Breast epithelium (tissue), 4 donors: ENCODE results near the gene KCNC1. TPM values are rescaled to one million over a fixed set of nuclear protein-coding genes. Genes with fewer than 3 reads are reported as not detected.

Source experiments
- DNase-seq, 2 donors: peaks; one replicate each; pipeline ENCODE4 v3.0.0-alpha.2; 2019; ENCODE audit warnings: low spot score in 2 of 2
- H3K27ac ChIP-seq, 2 donors: fragments of 200-600 bp; sonication (generic) in 1 of 2; one replicate each; pipeline ENCODE4 v1.5.1; 2016 to 2019; ENCODE audit warnings: mild to moderate bottlenecking in 1 of 2
- H3K27me3 ChIP-seq, 2 donors: fragments of 200-600 bp; sonication (generic) in 1 of 2; one replicate each; pipeline versions ENCODE4 v1.5.1 to v1.6.0; 2017 to 2019; ENCODE audit warnings: control low read depth in 1 of 2, mild to moderate bottlenecking in 1 of 2
- H3K36me3 ChIP-seq: fragments of 200-600 bp; one replicate; pipeline ENCODE4 v1.5.1; 2019
- H3K4me1 ChIP-seq, 2 donors: fragments of 200-600 bp; sonication (generic); one replicate each; pipeline ENCODE4 v1.5.1; 2016 to 2019; ENCODE audit warnings: control low read depth in 1 of 2
- H3K4me3 ChIP-seq, 3 donors: fragments of 200-600 bp; sonication (generic); 1 replicate in 2 of 3; 2 replicates in 1 of 3; pipeline ENCODE4 v1.5.1; 2016 to 2019; ENCODE audit warnings: mild to moderate bottlenecking in 3 of 3, moderate library complexity in 2 of 3
- H3K9me3 ChIP-seq, 2 donors: fragments of 200-600 bp; sonication (generic) in 1 of 2; one replicate each; pipeline ENCODE4 v1.5.1; 2016 to 2019; ENCODE audit warnings: control low read depth in 1 of 2
- POLR2A ChIP-seq: fragments of 450-650 bp; IDR thresholded peaks from one replicate; pipeline ENCODE4 v1.6.1; 2016; ENCODE audit warnings: antibody characterized with exemption, mild to moderate bottlenecking, moderate library complexity
- POLR2AphosphoS5 ChIP-seq, 3 donors: sonication (generic); formaldehyde crosslinking; IDR thresholded peaks; one replicate each; pipeline ENCODE4 v1.6.1; 2017; ENCODE audit warnings: antibody characterized with exemption in 3 of 3
- intact Hi-C: fragments of 100-400 bp; cut with DNase I; formaldehyde crosslinking; loops from one replicate; pipeline ENCODE4 v1.15.1; 2023; ENCODE audit warnings: low total_unique reads
- total RNA-seq, 3 donors: library from RNA; depleted of rRNA; stranded (reverse); fragments of >200 nt; gene quantifications; one replicate each; pipeline ENCODE4 v1.1.0, GENCODE V29; 2016
- TF ChIP-seq, protein P1 (sequence below), 3 donors: fragments of 450-650 bp; IDR thresholded peaks; one replicate each; pipeline ENCODE4 v1.5.1; 2016 to 2017; ENCODE audit warnings: antibody characterized with exemption in 3 of 3, mild to moderate bottlenecking in 3 of 3, moderate library complexity in 3 of 3

Gene KCNC1
- total RNA-seq, result under 1 TPM in 1 of 3 donors, not detected in 2; 0.15 TPM

DNA sequence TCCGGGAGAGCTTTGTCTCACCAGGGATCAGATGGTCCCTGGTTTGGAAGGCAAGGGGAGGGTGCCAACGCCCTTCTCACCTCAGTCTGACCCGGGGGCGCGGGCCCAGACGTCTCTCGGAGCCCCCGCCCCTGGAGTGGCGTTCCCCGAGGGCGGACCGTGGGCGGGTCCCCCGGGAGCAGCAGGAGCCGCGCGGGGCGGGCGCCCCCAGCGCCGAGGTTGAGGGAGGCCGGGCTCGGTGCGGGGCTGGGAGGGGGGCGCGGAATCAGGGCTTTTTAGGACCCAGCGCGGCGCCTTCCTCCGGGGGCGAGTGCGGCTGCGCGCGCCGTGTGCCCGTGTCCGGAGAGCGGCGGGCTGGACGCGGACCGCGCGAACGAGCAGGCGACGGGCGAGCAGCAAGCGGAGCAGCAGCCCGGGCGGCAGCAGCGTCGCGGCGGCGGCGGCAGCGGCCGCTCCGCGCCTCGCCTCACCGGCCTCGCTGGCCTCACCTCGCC, at the start of gene KCNC1:
Gene KCNC1, plus strand, starts transcription at position 364 of the 494 bp plus-strand sequence. CDS start 1,222 bp downstream, outside the sequence.
- no peaks in the 10 kb centered on the region for H3K4me1 ChIP-seq
- peak in 1 of 2 donors; percentile 50 for DNase-seq
- intact Hi-C loops, result loop anchor here (5.0 kb wide), 1 partner anchor 243 kb away; no protein-coding TSS in a partner anchor
- H3K27me3 ChIP-seq, result peaks cover 10 to 43% of the 10 kb centered on the region in 2 donors
- TF ChIP-seq, protein P1, sequence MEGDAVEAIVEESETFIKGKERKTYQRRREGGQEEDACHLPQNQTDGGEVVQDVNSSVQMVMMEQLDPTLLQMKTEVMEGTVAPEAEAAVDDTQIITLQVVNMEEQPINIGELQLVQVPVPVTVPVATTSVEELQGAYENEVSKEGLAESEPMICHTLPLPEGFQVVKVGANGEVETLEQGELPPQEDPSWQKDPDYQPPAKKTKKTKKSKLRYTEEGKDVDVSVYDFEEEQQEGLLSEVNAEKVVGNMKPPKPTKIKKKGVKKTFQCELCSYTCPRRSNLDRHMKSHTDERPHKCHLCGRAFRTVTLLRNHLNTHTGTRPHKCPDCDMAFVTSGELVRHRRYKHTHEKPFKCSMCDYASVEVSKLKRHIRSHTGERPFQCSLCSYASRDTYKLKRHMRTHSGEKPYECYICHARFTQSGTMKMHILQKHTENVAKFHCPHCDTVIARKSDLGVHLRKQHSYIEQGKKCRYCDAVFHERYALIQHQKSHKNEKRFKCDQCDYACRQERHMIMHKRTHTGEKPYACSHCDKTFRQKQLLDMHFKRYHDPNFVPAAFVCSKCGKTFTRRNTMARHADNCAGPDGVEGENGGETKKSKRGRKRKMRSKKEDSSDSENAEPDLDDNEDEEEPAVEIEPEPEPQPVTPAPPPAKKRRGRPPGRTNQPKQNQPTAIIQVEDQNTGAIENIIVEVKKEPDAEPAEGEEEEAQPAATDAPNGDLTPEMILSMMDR (IDR thresholded peaks at IDR 0.05), result no peak
- TF ChIP-seq POLR2A (no peak), POLR2AphosphoS5 (IDR thresholded peaks at IDR 0.05) (no peak)
- H3K27ac ChIP-seq, result no peak within 1 kb of the TSS
- H3K4me3 ChIP-seq, result peak within 1 kb of the TSS; percentile 23 to 66 (median 43)
- H3K36me3 ChIP-seq, result no peaks in the 10 kb centered on the region
- no peaks in the 10 kb centered on the region for H3K9me3 ChIP-seq

DNA sequence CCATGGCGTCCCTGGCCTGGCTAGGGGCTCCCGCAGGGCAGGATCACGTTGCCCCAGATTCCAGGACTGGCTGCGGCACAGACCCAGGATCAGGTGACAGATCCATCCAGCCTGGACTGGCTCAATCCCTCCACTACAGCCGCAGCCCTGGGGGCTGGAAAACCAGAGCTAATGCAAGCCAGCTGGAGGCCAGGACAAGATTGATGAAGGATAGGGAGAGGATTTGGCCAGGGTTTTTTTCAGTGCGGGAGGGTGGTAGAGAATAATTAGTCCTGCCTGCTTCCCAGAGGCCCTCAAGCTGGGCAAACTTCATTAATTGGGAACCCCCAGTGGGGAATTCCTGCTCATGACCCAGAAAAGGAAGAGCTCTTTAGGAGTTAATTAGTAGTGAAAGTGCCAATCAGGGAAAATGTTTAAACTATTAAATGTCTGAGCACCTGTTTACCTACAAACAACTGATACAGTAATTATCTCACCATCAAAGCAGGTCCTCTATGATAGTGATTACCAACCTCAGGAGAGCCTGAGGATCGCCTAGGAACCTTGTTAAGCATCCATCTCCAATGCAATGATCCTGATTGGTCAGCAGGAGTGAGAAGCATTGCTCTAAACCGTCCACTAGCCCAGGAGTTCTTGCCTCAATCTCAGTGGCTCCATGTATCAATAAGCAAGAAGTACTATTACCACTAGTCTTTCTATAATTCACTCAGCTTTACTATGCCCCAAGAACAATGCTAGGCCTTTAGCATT, 48.2 kb upstream of the KCNC1 start:
- TF ChIP-seq, protein P1 (IDR thresholded peaks at IDR 0.05), result no peak
- TF ChIP-seq POLR2AphosphoS5 (IDR thresholded peaks at IDR 0.05) (no peak), POLR2A (no peak)
- no peaks in the 10 kb centered on the region for H3K9me3 ChIP-seq
- no peak for DNase-seq
- H3K4me1 ChIP-seq, result no peaks in the 10 kb centered on the region
- H3K4me3 ChIP-seq, result no peak overlapping the region
- no peak overlapping the region for H3K27ac ChIP-seq
- H3K27me3 ChIP-seq, result peaks cover 0 to 5% of the 10 kb centered on the region in 2 donors
- intact Hi-C loops, result no loop called here
- H3K36me3 ChIP-seq, result no peaks in the 10 kb centered on the region

DNA sequence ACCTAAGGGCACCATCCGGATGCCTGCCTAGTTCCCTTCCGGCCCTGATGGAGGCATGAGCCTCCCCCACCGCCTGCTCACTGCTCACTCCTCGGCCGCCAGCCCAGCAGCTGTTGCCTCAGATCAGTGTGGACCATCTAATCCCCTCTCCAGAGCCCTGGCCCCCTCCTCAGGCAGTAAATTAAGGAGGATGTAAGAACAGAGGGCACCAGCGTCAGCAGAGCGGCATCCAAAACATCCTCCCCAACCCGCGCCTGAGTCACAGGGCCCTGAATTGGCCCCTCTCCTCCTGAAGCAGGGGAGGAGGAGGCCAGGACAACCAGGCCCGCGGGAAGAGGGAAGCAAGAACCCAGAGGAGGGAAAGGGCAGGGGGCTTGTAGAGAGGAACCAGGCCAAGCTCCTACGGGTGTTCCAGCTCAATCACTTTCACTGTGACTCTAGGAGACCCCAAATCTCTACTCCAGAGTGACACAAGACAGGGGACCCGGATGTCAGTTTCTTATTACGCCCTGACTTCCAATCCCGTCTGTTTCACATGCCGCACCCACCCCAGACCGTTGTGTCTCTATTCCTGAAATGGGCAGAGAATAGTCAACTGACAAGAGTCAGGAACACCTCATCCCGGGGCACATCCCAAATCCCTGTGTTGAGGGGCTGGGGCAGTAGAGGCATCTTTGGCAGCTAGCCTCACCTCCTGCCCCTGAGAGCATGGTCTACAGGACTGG, 46.5 kb upstream of the KCNC1 start:
- H3K36me3 ChIP-seq, result no peaks in the 10 kb centered on the region
- TF ChIP-seq POLR2A, result no peak
- TF ChIP-seq, protein P1 (IDR thresholded peaks at IDR 0.05), result no peak
- TF ChIP-seq POLR2AphosphoS5 (IDR thresholded peaks at IDR 0.05), result no peak
- H3K27me3 ChIP-seq, result peaks cover 0 to 12% of the 10 kb centered on the region in 2 donors
- H3K9me3 ChIP-seq, result no peaks in the 10 kb centered on the region
- no peak overlapping the region for H3K27ac ChIP-seq
- no peak for DNase-seq
- H3K4me3 ChIP-seq, result no peak overlapping the region
- intact Hi-C loops, result no loop called here
- H3K4me1 ChIP-seq, result no peaks in the 10 kb centered on the region

DNA sequence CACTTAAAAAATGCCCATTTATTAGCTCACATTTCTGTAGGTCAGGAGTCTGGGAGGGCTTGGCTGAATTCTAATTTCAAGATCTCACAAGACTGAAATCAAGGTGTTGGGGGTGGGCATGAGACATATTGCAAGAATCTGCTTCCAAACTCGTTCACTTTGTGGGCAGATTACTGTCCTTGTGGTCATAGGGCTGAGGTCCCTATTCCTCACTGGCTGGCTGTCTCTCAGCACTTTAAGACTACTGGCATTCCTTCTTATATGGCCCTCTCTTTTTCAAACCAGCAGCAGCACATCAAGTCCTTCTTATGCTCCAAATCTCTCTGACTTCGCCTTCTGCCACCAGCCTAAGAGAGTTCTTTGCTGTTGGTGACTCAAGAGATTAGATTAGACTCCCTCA, 43.0 kb upstream of the KCNC1 start:
- no peak overlapping the region for H3K27ac ChIP-seq
- H3K4me1 ChIP-seq, result no peaks in the 10 kb centered on the region
- DNase-seq, result no peak
- intact Hi-C loops, result no loop called here
- H3K27me3 ChIP-seq, result peaks cover 4 to 31% of the 10 kb centered on the region in 2 donors
- H3K9me3 ChIP-seq, result no peaks in the 10 kb centered on the region
- H3K4me3 ChIP-seq, result no peak overlapping the region
- TF ChIP-seq, protein P1 (IDR thresholded peaks at IDR 0.05), result no peak
- TF ChIP-seq POLR2AphosphoS5 (IDR thresholded peaks at IDR 0.05) (no peak), POLR2A (no peak)
- H3K36me3 ChIP-seq, result no peaks in the 10 kb centered on the region

DNA sequence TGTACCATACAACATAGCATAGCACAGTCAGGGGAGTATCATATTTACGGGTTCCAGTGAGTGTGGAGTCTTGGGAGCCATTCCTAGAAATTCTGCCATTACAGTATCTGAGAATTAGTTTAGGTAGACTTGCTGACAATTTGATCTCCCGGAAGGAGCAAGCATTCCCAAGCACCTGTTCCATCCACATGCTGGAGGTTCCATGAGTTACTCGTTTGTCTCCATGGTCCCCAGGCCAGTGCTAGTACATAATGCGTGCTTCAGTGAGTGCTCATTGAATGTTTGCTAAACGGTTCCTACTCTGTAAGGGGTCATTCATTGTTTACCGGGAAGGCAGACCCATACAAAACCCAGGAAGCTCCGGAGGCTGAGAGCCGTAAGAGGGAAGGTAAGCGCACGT, 42.6 kb upstream of the KCNC1 start:
- Histone ChIP-seq H3K4me3 (no peak overlapping the region), H3K4me1 (no peaks in the 10 kb centered on the region), H3K9me3 (no peaks in the 10 kb centered on the region), H3K36me3 (no peaks in the 10 kb centered on the region), H3K27ac (no peak overlapping the region), H3K27me3 (peaks cover 4 to 35% of the 10 kb centered on the region in 2 donors)
- no peak for TF ChIP-seq POLR2AphosphoS5 (IDR thresholded peaks at IDR 0.05)
- no peak for TF ChIP-seq POLR2A
- TF ChIP-seq, protein P1 (IDR thresholded peaks at IDR 0.05), result no peak
- no peak for DNase-seq
- intact Hi-C loops, result no loop called here
